Breast epithelium (tissue), 4 donors: ENCODE results near the gene CPN2. TPM values are rescaled to one million over a fixed set of nuclear protein-coding genes. Genes with fewer than 3 reads are reported as not detected.

Source experiments
- DNase-seq, 2 donors: peaks; one replicate each; pipeline ENCODE4 v3.0.0-alpha.2; 2019; ENCODE audit warnings: low spot score in 2 of 2
- H3K27ac ChIP-seq, 2 donors: fragments of 200-600 bp; sonication (generic) in 1 of 2; one replicate each; pipeline ENCODE4 v1.5.1; 2016 to 2019; ENCODE audit warnings: mild to moderate bottlenecking in 1 of 2
- H3K27me3 ChIP-seq, 2 donors: fragments of 200-600 bp; sonication (generic) in 1 of 2; one replicate each; pipeline versions ENCODE4 v1.5.1 to v1.6.0; 2017 to 2019; ENCODE audit warnings: control low read depth in 1 of 2, mild to moderate bottlenecking in 1 of 2
- H3K36me3 ChIP-seq: fragments of 200-600 bp; one replicate; pipeline ENCODE4 v1.5.1; 2019
- H3K4me1 ChIP-seq, 2 donors: fragments of 200-600 bp; sonication (generic); one replicate each; pipeline ENCODE4 v1.5.1; 2016 to 2019; ENCODE audit warnings: control low read depth in 1 of 2
- H3K4me3 ChIP-seq, 3 donors: fragments of 200-600 bp; sonication (generic); 1 replicate in 2 of 3; 2 replicates in 1 of 3; pipeline ENCODE4 v1.5.1; 2016 to 2019; ENCODE audit warnings: mild to moderate bottlenecking in 3 of 3, moderate library complexity in 2 of 3
- H3K9me3 ChIP-seq, 2 donors: fragments of 200-600 bp; sonication (generic) in 1 of 2; one replicate each; pipeline ENCODE4 v1.5.1; 2016 to 2019; ENCODE audit warnings: control low read depth in 1 of 2
- POLR2A ChIP-seq: fragments of 450-650 bp; IDR thresholded peaks from one replicate; pipeline ENCODE4 v1.6.1; 2016; ENCODE audit warnings: antibody characterized with exemption, mild to moderate bottlenecking, moderate library complexity
- POLR2AphosphoS5 ChIP-seq, 3 donors: sonication (generic); formaldehyde crosslinking; IDR thresholded peaks; one replicate each; pipeline ENCODE4 v1.6.1; 2017; ENCODE audit warnings: antibody characterized with exemption in 3 of 3
- intact Hi-C: fragments of 100-400 bp; cut with DNase I; formaldehyde crosslinking; loops from one replicate; pipeline ENCODE4 v1.15.1; 2023; ENCODE audit warnings: low total_unique reads
- total RNA-seq, 3 donors: library from RNA; depleted of rRNA; stranded (reverse); fragments of >200 nt; gene quantifications; one replicate each; pipeline ENCODE4 v1.1.0, GENCODE V29; 2016
- TF ChIP-seq, protein P1 (sequence below), 3 donors: fragments of 450-650 bp; IDR thresholded peaks; one replicate each; pipeline ENCODE4 v1.5.1; 2016 to 2017; ENCODE audit warnings: antibody characterized with exemption in 3 of 3, mild to moderate bottlenecking in 3 of 3, moderate library complexity in 3 of 3

CPN2 gene
- total RNA-seq, 3 donors from 2014 or later: 0.16 TPM; not detected in 2

GRCh38 chr3:194305356-194306108, 45.6 kb downstream of the CPN2 start:
- no peaks in the 10 kb centered on the region for H3K36me3 ChIP-seq
- H3K9me3 ChIP-seq: no peaks in the 10 kb centered on the region
- no peak overlapping the region for H3K4me3 ChIP-seq
- H3K27me3 ChIP-seq: no peaks in the 10 kb centered on the region
- DNase-seq: no peak
- intact Hi-C loops: no loop called here
- H3K27ac ChIP-seq: no peak overlapping the region
- TF ChIP-seq POLR2AphosphoS5 (IDR thresholded peaks at IDR 0.05): no peak
- TF ChIP-seq, protein P1, sequence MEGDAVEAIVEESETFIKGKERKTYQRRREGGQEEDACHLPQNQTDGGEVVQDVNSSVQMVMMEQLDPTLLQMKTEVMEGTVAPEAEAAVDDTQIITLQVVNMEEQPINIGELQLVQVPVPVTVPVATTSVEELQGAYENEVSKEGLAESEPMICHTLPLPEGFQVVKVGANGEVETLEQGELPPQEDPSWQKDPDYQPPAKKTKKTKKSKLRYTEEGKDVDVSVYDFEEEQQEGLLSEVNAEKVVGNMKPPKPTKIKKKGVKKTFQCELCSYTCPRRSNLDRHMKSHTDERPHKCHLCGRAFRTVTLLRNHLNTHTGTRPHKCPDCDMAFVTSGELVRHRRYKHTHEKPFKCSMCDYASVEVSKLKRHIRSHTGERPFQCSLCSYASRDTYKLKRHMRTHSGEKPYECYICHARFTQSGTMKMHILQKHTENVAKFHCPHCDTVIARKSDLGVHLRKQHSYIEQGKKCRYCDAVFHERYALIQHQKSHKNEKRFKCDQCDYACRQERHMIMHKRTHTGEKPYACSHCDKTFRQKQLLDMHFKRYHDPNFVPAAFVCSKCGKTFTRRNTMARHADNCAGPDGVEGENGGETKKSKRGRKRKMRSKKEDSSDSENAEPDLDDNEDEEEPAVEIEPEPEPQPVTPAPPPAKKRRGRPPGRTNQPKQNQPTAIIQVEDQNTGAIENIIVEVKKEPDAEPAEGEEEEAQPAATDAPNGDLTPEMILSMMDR (IDR thresholded peaks at IDR 0.05): no peak
- H3K4me1 ChIP-seq: no peaks in the 10 kb centered on the region

DNA sequence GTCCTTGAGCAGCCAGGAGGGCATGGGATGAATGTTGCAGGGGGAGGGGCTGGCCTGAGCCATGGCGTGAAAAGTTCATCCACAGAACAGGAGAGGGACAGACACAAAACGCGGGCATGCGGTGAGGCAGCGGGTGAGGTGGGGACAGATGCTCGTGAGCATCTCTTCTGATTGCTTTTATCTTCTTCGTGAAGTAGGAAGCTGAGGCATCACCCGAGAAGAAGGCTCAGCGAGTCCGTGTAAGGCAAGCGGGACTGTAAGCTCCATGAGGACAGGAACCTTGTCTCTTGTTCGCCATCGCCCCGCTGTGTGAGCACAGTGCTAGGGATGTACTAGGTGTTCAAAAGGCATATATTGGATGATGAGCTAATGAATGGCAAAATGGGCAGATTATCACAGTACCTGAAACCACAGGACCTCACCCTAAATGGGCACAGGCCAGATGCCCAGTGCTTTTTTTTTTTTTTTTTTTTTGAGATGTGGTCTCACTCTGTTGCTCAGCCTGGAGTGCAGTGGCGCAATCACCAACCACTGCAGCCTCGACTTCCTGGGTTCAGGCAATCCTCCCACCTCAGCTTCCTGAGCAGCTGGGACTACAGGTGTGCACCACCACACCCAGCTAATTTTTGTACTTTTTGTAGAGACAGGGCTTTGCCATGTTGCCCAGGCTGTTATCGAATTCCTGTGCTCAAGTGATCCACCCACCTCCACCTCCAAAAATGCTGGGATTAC, 46.8 kb downstream of the CPN2 start:
- peaks cover 0 to 5% of the 10 kb centered on the region in 2 donors for H3K4me1 ChIP-seq

DNA sequence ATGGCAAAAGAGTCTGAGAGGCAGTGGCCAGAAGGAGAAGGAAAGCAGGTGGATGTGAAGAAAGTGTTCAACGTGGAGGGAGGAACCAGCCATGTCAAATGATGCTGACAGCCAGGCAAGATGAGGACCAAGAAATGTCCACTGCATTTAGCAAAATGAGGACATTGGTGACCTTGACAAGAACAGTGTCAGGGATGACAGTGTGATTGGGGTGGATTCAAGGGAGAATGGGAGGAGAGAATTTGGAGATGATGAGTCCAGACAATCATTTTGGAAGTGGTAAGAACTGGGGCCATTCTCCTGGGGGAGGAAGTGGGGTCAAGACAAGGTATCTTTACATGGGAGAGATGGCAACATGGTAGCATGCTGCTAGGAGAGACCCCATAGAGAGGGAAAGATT, 47.4 kb downstream of the CPN2 start:
- Histone ChIP-seq H3K27ac (no peak overlapping the region), H3K9me3 (no peaks in the 10 kb centered on the region), H3K27me3 (no peaks in the 10 kb centered on the region), H3K4me3 (no peak overlapping the region), H3K36me3 (no peaks in the 10 kb centered on the region), H3K4me1 (peaks cover 0 to 5% of the 10 kb centered on the region in 2 donors)
- TF ChIP-seq POLR2A: no peak
- no peak for TF ChIP-seq POLR2AphosphoS5 (IDR thresholded peaks at IDR 0.05)
- TF ChIP-seq, protein P1 (IDR thresholded peaks at IDR 0.05): no peak
- intact Hi-C loops: no loop called here
- DNase-seq: no peak

More for the DNA sequence above, 46.8 kb downstream of the CPN2 start:
- no peaks in the 10 kb centered on the region for H3K36me3 ChIP-seq
- no peaks in the 10 kb centered on the region for H3K9me3 ChIP-seq
- no peaks in the 10 kb centered on the region for H3K27me3 ChIP-seq
- no peak for DNase-seq
- no peak overlapping the region for H3K4me3 ChIP-seq
- no peak overlapping the region for H3K27ac ChIP-seq
- TF ChIP-seq POLR2AphosphoS5 (IDR thresholded peaks at IDR 0.05) (no peak), POLR2A (no peak)
- TF ChIP-seq, protein P1 (IDR thresholded peaks at IDR 0.05): no peak
- intact Hi-C loops: no loop called here

- H3K36me3 ChIP-seq: no peaks in the 10 kb centered on the region
- intact Hi-C loops: no loop called here
- no peak for DNase-seq
- H3K4me1 ChIP-seq: peaks cover 0 to 5% of the 10 kb centered on the region in 2 donors
- H3K4me3 ChIP-seq: no peak overlapping the region
- no peaks in the 10 kb centered on the region for H3K9me3 ChIP-seq
- H3K27me3 ChIP-seq: no peaks in the 10 kb centered on the region
- TF ChIP-seq POLR2A (no peak), POLR2AphosphoS5 (IDR thresholded peaks at IDR 0.05) (no peak)
- TF ChIP-seq, protein P1 (IDR thresholded peaks at IDR 0.05): no peak
- H3K27ac ChIP-seq: no peak overlapping the region
Observed at GRCh38 chr3:194301730-194302129, 49.4 kb downstream of the CPN2 start.

DNA sequence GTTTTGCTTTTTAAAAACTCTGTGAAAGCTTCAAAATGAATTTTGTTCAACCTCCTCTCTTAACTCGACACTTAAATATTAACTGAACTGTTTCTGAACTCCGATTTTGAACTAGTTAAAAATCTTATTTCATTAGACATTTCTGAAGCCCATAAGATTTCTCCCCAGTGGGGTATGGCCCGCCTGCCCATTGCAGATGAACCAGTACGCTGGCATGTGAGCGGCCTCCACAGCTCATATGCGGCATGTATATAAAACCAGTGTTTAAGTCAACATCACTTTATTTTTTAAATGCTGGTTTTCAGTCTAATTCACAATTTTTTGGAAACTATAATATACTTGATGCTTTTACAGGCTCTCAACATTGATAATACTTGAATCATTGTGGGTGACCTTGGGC, 50.2 kb downstream of the CPN2 start:
- H3K27ac ChIP-seq: no peak overlapping the region
- no peak for DNase-seq
- intact Hi-C loops: no loop called here

More for the DNA sequence above, 50.2 kb downstream of the CPN2 start:
- Histone ChIP-seq H3K4me3 (no peak overlapping the region), H3K27me3 (no peaks in the 10 kb centered on the region), H3K36me3 (no peaks in the 10 kb centered on the region), H3K4me1 (peaks cover 0 to 5% of the 10 kb centered on the region in 2 donors), H3K9me3 (no peaks in the 10 kb centered on the region)
- no peak for TF ChIP-seq POLR2A
- TF ChIP-seq POLR2AphosphoS5 (IDR thresholded peaks at IDR 0.05): no peak
- TF ChIP-seq, protein P1 (IDR thresholded peaks at IDR 0.05): no peak
